Kasumi-1 (cell line): ENCODE results near the gene SLC7A4.
A peak's percentile ranks its signal among the peaks of the same experiment; 100 is the strongest.
"Not testable (repeated sequence)": the region's sequence is repeated elsewhere in the genome, so short reads cannot be mapped to it uniquely, and the experiment has no call there.

Source experiments
- DNase-seq, 2 experiments: peaks; one replicate each; lab custom pipeline; 2025; lab: John Stamatoyannopoulos, UW

SLC7A4 gene

GRCh38 chr22:21041937-21042336, 9.6 kb upstream of the SLC7A4 start:
- DNase-seq = no peak

DNA sequence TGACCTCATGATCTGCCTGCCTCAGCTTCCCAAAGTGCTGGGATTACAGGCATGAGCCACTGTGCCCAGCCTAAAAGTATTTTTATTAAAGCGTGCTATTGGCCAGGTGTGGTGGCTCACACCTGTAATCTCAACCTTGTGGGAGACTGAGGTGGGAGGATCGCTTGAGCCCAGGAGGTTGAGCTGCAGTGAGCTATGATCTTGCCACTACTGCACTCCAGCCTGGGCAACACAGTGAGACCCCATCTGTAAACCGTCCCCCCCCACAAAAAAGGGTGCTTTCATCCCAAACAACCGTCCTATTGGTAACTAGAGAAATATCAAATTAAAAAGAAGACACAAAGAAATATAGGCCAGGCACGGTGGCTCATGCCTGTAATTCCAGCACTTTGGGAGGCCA, 6.8 kb upstream of the SLC7A4 start:
- DNase-seq = not testable (repeated sequence)

DNA sequence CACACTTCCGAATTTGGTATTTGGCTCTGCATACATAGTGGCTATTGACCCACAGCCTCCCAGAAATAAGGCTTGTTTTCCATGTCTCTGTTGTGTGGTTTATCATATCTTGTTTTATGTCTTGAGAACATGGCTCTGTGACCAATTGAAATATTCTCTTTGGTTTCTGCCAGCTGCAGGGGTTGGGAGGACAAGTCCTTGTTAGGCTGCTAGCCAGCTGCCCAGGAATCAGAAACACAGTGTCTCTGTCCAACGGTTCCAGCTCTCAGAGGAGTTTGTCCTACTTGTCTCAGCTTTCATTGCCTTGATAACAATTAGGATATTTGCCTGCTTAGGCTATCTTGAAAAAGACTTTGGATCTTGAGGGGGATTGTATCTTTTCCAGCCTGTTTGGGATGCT, 6.0 kb upstream of the SLC7A4 start:
- DNase-seq = no peak

DNA sequence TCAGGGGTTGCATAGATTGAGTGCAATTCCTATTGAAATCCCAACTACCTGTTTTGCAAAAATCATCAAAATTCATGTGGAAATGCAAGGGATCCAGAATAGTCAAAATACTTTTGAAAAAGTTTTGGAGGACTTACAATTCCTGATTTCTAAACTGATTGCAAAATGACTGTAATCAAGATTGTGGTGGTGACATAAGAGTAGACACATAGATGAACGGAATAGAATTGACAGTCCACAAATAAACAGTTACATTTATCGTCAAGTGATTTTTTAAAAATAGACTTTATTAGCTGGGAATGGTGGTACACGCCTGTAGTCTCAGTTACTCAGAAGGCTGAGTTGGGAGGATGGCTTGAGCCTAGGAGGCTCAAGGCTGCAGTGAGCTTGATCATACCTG, 2.6 kb upstream of the SLC7A4 start:
- DNase-seq = no peak

DNA sequence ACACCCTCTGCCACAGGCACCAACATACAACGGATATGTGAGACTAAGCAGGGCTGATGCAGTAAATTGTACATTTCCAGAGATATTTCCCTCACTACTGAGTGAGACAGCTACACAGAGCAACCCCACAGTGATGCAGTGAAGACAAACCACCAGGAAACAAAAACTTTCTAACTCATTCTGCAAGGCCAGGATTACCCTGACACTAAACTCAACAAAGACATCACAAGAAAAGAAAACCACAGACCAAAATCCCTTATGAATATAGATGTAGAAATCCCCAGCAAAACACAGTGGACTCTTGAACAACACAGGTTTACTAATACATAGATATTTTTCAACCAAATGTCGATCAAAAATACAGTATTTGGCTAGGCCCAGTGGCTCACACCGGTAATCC, 1.5 kb upstream of the SLC7A4 start:
- DNase-seq = no peak

DNA sequence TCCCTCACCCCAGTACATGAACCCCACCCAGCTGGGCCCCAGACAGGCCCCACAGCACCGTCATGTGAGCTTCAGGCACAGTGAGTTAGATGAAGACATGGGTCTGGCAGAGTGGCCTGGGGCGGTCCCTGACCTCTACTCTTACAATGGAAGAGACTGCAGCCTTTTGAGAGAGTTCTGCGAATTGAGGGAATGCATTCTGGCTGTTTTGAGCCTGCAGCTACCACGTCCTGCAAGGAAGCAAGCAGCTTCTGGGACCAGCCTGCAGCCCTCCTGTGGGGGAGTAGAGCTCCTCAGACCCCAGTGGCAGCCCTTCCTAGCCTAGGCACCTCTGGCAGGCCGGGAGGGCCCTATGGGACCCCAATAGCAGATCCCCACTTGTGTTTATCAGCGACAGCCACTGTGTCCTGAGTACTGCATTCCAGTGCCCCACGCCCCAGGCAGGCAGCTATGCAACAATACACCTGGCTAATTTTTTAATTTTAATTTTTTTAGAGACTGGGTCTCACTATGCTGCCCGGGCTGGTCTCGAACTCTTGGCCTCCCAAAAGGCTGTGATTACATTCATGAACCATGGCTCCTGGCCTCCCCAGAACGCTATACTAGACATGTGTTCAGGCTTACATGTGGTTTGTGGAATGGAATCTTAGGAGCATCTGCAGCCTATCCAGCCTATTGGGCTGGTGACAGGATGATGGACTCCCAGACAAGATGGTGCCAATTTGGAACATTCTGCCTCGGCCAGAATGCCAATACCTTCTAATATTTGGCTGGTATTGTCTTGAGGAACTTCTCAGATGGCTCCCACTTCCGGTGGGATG, 717 bp upstream of the SLC7A4 start:
- no peak for DNase-seq

DNA sequence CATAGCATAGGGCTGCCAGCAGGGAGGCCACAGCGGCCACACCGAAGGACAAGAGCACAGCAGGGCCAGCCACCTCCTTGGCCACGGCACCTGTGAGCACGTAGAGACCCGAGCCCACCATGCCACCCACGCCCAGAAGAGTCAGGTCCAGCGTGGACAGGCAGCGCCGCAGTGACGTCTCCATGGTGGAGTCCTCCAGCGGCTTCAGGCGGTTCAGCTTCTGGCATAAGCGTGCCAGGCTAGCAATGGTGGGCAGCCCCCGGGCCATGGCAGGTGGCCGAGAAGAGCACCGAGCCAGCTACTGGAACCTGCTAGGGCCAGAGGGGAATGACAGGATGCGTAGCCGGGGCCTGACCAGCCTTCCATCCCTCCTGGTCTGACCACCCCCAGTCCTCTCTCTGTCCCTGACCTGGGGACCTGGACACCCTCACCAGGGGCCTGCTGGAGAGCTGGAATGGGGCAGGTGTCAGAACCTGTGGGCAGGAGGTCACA, 770 bp downstream of the SLC7A4 start:
- DNase-seq = no peak

- no peak for DNase-seq
Measured at GRCh38 chr22:21030621-21031544, 1.5 kb downstream of the SLC7A4 start.

- no peak for DNase-seq
Measured at GRCh38 chr22:21030032-21030431, 2.3 kb downstream of the SLC7A4 start.

- no peak for DNase-seq
Measured at GRCh38 chr22:21029486-21030025, 2.8 kb downstream of the SLC7A4 start.

GRCh38 chr22:21028277-21029251, 3.8 kb downstream of the SLC7A4 start:
- no peak for DNase-seq

- no peak for DNase-seq
Measured at GRCh38 chr22:21026783-21027692, 5.3 kb downstream of the SLC7A4 start.

DNA sequence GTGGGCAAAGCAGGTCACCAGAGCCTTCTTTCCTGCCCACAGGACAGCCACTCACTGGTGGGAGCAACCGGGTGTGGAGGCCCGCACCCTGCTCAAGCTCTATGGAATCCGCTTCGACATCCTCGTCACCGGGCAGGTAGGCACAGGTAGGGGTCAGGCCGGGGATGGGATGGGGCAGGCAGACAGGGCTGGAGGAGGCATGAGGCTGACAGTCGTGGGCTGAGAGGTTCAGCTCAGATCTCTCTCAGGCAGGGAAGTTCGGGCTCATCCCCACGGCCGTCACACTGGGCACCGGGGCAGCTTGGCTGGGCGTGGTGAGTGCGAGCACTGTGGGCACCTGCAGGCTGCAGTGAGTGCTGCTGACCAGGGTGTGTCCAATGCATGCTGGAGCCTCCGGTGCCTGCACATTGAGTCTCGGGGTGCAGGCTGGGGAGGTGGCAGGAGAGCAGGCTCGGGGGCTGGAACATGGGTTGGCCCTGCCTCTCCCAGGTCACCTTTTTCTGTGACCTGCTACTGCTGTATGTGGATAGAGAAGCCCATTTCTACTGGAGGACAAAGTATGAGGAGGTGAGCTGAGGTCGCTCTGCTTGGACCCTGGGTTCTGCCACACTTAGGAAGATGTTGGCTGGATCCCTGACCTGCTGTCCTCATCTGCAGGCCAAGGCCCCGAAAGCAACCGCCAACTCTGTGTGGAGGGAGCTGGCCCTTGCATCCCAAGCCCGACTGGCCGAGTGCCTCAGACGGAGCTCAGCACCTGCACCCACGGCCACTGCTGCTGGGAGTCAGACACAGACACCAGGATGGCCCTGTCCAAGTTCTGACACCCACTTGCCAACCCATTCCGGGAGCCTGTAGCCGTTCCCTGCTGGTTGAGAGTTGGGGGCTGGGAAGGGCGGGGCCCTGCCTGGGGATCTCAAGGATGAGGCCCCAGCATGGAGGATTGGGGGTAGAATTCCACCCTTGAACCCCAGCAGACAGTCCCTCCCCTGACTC, 6.3 kb downstream of the SLC7A4 start:
- DNase-seq = no peak

- no peak for DNase-seq
Measured at GRCh38 chr22:21025266-21025665, 7.1 kb downstream of the SLC7A4 start.

DNA sequence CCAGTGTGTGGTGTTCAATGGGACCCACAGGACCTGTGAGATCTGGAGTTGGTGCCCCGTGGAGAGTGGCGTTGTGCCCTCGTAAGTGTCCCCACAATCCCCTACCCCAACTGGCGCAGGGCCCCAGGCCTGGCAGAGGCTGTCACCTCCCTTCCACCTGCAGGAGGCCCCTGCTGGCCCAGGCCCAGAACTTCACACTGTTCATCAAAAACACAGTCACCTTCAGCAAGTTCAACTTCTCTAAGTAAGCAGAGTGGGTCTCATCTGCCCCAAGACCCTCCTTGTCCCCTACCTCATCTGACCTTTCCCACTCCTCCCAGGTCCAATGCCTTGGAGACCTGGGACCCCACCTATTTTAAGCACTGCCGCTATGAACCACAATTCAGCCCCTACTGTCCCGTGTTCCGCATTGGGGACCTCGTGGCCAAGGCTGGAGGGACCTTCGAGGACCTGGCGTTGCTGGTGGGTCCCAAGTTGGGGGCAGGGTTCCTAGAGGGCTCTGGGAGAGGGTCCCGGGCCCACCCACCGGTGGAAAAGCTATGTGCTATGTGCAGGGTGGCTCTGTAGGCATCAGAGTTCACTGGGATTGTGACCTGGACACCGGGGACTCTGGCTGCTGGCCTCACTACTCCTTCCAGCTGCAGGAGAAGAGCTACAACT, 9.3 kb downstream of the SLC7A4 start:
- DNase-seq = no peak

GRCh38 chr22:21022507-21022906, 9.9 kb downstream of the SLC7A4 start:
- no peak for DNase-seq

GRCh38 chr22:21020802-21021429, 11.4 kb downstream of the SLC7A4 start:
- peak; percentile 30 to 36 for DNase-seq

DNA sequence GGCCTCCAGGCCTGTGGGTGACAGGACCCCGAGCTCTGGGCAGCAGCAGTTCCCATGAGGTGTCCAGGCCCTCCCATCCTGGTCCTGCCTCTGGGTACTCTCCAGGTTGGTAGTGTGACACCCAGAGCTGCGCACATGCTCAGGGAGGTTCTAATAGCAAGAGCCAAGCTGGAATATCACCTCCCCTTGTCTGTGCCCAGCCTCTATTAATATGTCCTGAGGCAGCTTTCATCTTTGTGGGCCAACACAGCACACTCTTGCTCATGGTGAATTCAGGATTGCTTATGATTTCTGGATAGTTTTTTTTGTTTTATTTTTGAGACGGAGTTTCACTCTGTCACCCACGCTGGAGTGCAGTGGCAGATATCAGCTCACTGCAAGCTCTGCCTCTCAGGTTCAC, 14.0 kb downstream of the SLC7A4 start:
- no peak for DNase-seq
